ENCODE results near the gene TESMIN.

The TESMIN gene

DNA sequence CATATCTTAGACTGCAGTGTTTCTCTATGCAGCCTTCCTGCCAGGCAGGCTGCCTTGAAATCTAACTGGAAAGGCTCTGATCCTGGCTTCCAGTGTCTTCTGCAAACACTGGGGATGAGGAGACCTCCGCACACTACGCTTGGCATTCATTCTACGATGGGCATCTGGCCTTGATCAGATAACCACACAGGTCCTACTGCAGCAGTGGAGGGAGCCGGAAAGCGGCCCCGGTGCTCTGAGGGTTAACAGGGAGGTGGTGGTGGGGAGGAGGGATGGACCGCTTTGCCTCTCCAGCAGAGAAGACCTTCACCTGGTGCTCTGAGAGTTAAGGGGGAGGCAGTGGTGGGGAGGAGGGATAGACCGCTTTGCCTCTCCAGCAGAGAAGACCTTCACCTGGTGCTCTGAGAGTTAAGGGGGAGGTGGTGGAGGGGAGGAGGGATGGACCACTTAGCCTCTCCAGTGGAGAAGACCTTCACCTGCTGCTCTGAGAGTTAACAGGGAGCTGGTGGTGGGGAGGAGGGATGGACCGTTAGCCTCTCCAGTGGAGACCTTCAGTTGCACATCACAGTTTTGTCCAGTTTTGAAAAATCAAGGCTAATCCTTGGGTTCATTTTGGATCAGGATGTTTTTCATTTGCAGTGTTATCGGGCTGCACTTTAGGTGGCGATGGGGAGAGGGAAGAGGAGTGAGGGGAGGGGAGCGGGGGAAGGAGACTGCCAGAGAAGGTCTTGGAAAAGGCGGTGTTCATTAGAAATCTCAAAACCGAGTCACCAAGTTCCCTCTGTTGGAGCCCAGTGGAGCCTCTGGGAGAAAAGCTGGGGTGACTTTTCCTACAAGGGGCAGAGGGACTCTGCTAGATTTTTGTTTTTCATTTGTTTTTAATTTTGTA lies 61.3 kb downstream of the TESMIN start:
- Mint-ChIP-seq H3K27me3 (peaks cover 62 to 72% of the 10 kb centered on the region in 2 donors), H3K27ac (no peak overlapping the region), H3K4me1 (peaks cover 0 to 2% of the 10 kb centered on the region in 2 donors), H3K36me3 (peaks cover 0 to 3% of the 10 kb centered on the region in 2 donors), H3K9me3 (no peaks in the 10 kb centered on the region), H3K4me3 (no peak overlapping the region)
- DNase-seq (no peak), ATAC-seq (replicated peaks) (no peak)

DNA sequence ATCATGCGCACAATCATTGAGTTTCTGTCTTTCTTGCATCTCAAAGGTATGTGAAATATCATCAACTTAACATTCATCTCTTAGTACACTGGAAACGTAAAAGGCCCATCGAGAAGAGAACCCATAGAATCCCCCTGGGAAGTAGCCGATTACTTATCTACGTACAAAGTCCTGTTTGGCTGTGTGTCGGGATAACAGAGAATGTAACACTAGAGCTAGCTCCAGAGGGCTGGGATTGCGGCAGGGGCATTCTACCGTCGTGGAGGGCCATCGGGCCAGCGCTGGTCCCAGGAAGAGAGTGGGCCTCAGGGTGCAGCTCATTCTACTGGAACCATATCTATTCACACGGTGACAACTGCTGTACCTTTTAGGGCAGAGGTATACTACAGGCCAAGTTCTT lies 62.4 kb downstream of the TESMIN start:
- H3K27me3 Mint-ChIP-seq: peaks cover 61 to 63% of the 10 kb centered on the region in 2 donors
- no peak overlapping the region for H3K27ac Mint-ChIP-seq
- ATAC-seq (replicated peaks): no peak
- no peak overlapping the region for H3K4me3 Mint-ChIP-seq
- no peak for DNase-seq
- H3K36me3 Mint-ChIP-seq: peaks cover 0 to 3% of the 10 kb centered on the region in 2 donors
- H3K4me1 Mint-ChIP-seq: peaks cover 0 to 2% of the 10 kb centered on the region in 2 donors
- H3K9me3 Mint-ChIP-seq: no peaks in the 10 kb centered on the region

DNA sequence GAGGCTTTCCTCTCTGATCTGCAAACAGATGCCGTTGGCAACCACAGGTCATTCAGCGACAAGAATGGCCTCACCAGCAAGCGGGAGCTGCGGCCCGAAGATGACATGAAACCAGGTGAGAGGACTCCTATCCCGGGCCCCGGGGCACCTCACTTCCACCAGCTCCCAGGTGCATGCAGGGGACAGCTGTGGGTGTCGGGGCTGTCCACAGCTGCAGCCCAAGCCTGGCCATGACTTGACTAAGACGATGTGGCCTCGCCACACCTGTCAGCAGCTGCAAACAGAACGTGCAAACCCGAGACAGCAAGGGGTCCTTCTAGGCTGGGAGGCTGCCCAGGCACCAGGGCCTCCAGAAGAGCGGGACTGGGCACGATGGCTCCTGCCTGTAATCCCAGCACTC lies 63.3 kb downstream of the TESMIN start:
- no peak for ATAC-seq (replicated peaks)

DNA sequence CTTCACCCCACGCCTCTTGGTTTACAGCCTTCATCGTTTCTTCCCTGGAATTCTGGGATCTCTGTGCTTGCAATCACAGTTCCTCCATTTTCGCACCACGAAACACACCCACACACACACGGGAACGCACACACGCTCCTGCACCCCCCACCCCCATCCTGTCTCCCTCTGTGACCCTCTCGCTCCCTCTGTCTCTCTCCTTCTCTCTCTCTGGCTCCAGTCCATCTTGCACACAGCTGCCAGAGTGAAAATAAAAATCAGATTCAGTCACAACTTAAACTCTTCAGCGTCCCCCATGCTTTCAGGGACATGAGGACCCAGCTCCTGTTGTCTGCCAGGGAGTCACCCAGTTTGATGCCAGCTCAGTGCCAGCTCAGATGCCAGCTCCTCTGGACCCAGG lies 64.0 kb downstream of the TESMIN start:
- Mint-ChIP-seq H3K4me3 (no peak overlapping the region), H3K9me3 (no peaks in the 10 kb centered on the region), H3K27me3 (peaks cover 63 to 67% of the 10 kb centered on the region in 2 donors), H3K27ac (no peak overlapping the region), H3K36me3 (peaks cover 0 to 3% of the 10 kb centered on the region in 2 donors), H3K4me1 (peaks cover 0 to 2% of the 10 kb centered on the region in 2 donors)
- ATAC-seq (replicated peaks) (no peak), DNase-seq (no peak)

More for the DNA sequence above, 63.3 kb downstream of the TESMIN start:
- DNase-seq: no peak
- peaks cover 0 to 3% of the 10 kb centered on the region in 2 donors for H3K36me3 Mint-ChIP-seq
- peaks cover 60 to 64% of the 10 kb centered on the region in 2 donors for H3K27me3 Mint-ChIP-seq
- no peaks in the 10 kb centered on the region for H3K9me3 Mint-ChIP-seq
- no peak overlapping the region for H3K4me3 Mint-ChIP-seq
- H3K27ac Mint-ChIP-seq: no peak overlapping the region
- H3K4me1 Mint-ChIP-seq: peaks cover 0 to 2% of the 10 kb centered on the region in 2 donors

DNA sequence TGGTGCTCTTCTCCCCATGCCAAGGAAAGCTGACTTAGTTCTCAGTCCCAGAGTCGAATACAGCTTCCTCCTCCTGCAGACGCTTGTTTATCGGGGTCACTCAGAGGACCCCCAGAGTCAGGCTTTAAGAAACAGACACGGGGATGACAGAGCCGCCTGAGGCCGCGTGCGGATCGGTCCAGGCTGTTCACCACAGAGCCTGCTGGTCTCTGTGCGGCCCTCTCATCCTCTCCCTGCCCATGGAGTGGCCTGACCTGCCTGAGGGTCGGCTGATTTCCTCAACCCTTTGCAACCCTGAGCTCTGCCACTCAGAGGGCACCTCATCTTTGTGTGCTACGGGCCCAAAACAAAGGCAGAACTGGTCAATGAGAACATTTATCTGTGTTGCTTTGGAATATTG lies 64.8 kb downstream of the TESMIN start:
- Mint-ChIP-seq H3K27ac (no peak overlapping the region), H3K36me3 (peaks cover 0 to 3% of the 10 kb centered on the region in 2 donors), H3K4me1 (peaks cover 0 to 2% of the 10 kb centered on the region in 2 donors), H3K27me3 (peaks cover 66 to 74% of the 10 kb centered on the region in 2 donors), H3K9me3 (no peaks in the 10 kb centered on the region), H3K4me3 (no peak overlapping the region)
- ATAC-seq (replicated peaks): no peak
- DNase-seq: no peak

DNA sequence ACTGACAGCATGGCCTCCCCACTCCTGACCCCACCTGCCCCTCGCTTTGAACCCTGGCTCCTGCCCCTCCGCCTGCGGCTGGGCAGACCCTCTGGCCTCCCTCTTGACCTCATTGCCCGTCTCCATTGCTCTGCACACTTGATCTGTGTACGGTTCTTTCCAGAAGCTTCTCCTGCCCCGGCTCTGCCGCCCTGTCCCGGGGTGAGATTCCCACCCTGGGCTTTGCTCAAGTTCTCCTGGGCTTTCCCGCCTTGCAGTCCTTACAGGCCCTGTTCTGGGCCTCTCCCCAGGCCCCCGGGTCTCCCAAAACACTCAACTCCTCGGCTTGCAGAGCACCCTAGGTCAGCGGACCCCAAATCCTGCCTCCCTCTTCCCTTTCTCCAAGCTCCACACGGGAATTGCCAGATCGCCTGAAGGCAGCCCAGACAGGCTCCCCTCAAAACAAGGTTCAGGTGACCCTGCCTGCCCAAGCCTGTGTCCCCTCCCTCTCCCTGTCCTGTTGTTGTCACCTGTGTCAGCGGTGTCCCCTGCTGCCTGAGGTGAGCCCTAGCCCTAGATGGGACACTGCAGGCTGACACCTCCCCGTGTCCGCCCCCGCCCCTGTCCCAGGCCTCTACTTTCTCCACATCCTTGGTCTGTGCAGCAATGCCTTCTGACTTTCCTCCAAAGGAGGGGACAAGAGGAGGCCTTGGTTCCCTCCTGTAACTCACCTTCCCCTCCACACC lies 65.5 kb downstream of the TESMIN start:
- Mint-ChIP-seq H3K4me3 (peak overlapping the region in 1 of 2 donors; percentile 31), H3K36me3 (peaks cover 0 to 2% of the 10 kb centered on the region in 2 donors), H3K9me3 (no peaks in the 10 kb centered on the region), H3K4me1 (peaks cover 0 to 2% of the 10 kb centered on the region in 2 donors), H3K27ac (no peak overlapping the region), H3K27me3 (peaks cover 63 to 75% of the 10 kb centered on the region in 2 donors)
- ATAC-seq (replicated peaks) (no peak), DNase-seq (no peak)

DNA sequence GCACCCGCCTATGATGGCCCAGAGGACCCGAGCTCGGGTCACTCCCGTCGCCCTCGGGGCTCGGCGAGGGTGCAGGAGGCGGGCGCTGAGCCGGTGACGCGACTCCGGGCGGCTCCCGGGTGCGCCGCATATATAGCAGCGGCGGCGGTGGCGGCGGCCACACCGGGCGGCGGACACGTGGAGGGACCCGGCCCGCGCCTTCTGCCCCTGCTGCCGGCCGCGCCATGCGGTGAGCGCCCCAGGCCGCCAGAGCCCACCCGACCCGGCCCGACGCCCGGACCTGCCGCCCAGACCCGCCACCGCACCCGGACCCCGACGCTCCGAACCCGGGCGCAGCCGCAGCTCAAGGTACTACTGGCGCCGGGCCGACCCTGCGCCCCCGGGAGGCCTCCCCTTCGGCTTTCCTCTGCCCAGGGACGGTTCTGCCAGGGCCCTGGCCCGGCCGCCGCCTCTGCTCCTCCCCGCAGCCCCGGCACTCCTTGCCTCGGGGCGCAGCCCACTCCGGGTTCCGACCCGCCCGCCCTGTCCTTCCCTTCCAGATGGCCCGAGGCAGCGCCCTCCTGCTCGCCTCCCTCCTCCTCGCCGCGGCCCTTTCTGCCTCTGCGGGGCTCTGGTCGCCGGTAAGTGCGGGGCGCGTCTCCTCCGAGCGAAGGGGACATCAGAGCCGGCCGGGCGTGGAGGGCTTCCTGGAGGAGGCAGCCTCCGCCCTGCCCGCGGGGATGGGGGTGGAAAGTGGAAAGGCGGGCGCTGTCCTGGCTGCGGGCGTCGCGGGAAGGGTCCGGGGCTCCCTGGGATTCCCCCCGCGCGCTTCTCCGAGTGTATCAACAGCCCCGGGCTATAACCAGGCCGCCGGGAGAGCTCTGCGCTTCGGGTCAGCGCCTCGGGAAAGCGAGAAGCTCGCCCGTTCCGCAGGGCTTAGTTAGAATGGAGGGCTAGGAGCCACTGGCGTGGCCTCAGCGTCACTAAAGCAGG lies 66.6 kb downstream of the TESMIN start, which contains the start of gene GAL:
Gene GAL, plus strand, starts transcription at position 160 of the 972 bp plus-strand sequence. Its CDS starts 380 bp downstream, at position 540.
- Mint-ChIP-seq H3K9me3 (no peaks in the 10 kb centered on the region), H3K27me3 (peaks cover 59 to 72% of the 10 kb centered on the region in 2 donors), H3K4me3 (peak within 1 kb of the TSS in 1 of 2 donors; percentile 15), H3K27ac (no peak within 1 kb of the TSS), H3K36me3 (peaks cover 0 to 2% of the 10 kb centered on the region in 2 donors), H3K4me1 (peaks cover 0 to 2% of the 10 kb centered on the region in 2 donors)
- no peak for DNase-seq
- ATAC-seq (replicated peaks): peak; percentile 50 to 64

DNA sequence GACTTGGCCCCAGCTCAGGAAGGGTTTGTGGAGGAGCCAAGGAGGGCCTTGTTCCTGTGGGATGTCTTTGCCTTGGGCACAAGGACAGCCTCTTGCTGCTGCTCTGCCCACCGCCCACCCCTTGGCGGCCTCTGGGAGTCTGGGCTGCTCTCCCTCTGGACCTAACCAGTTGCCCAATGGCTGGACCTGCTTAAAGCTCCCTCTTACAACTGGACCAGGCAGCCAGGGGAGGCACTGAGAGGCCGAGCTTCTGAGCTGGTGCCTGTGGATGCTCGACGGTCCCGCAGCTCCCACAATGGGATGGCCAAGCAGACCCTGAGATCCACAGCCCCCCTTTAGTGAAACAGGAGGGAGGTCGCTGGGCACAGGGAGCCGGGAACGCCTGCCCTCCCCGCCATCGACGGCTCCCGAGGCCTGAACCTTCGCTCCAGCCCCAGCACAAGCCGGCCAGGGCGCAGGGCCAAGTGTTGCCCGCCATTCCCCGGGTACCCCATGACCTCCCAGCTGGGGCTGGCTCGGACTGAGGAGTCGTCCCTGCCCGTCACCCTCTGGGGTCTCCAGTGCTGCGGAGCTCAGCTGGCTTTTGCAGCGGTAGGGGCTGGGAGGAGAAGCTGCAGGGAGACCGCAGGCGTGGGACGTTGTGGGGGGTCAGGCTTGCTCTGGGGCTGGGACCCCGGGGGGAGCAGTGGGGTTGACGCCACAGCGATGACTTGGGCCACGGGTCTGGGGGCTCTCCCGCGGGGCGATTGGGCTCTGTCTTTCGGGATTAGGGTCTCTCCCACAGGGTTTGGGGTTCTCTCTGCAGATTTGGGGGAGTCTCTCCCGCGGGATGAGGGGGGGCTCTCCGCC lies 67.6 kb downstream of the TESMIN start:
- DNase-seq (no peak), ATAC-seq (replicated peaks) (no peak)
- Mint-ChIP-seq H3K27ac (no peak overlapping the region), H3K27me3 (peaks cover 55 to 71% of the 10 kb centered on the region in 2 donors), H3K36me3 (peaks cover 0 to 2% of the 10 kb centered on the region in 2 donors), H3K4me1 (peaks cover 0 to 2% of the 10 kb centered on the region in 2 donors), H3K4me3 (no peak overlapping the region), H3K9me3 (no peaks in the 10 kb centered on the region)

DNA sequence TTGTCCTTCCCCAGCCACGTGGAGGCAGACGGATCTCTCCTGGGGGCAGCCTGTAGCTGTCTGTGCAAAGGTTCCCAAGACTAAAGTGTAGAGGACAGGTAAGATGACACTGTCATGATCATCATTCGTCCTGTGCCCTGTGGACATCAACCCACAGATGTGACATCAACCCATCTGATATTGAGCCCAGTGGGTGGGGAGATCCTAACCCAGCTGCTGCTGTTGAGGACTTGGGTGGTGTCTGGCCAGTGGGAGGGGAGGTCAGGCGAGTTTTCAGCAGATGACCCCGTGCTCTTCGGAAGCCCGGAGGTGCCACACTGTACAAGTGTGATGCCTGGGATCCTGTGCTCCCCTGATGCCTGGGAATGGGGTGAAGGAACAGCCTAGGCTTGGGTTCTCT lies 68.2 kb downstream of the TESMIN start:
- H3K27me3 Mint-ChIP-seq: peaks cover 49 to 65% of the 10 kb centered on the region in 2 donors
- DNase-seq (no peak), ATAC-seq (replicated peaks) (no peak)
- H3K27ac Mint-ChIP-seq: no peak overlapping the region
- H3K36me3 Mint-ChIP-seq: peaks cover 0 to 2% of the 10 kb centered on the region in 2 donors
- H3K4me1 Mint-ChIP-seq: peaks cover 0 to 2% of the 10 kb centered on the region in 2 donors
- H3K4me3 Mint-ChIP-seq: no peak overlapping the region
- H3K9me3 Mint-ChIP-seq: no peaks in the 10 kb centered on the region

DNA sequence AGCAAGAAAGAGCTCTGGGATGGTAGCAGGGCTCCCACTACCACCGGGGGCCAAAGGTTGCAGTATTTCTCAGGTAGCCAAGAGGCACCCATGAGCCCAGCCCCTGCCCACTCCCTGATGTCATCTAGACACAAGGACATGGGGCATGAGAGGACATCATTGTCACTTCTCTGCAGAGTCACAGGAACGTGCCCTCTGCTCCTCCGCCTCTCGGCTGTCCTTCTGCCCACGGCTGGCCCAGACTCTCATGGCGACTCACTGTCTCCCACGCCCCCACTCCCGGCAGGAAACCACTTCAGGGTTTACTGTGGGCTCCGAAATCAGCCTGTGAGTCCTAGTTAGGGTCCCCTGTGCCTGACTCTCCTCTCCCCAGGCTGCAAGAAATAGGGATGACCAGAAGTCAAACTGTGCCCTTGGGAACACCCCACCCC lies 68.8 kb downstream of the TESMIN start:
- no peak overlapping the region for H3K27ac Mint-ChIP-seq
- H3K4me3 Mint-ChIP-seq: no peak overlapping the region
- DNase-seq (no peak), ATAC-seq (replicated peaks) (no peak)
- peaks cover 43 to 59% of the 10 kb centered on the region in 2 donors for H3K27me3 Mint-ChIP-seq
- no peaks in the 10 kb centered on the region for H3K9me3 Mint-ChIP-seq
- H3K4me1 Mint-ChIP-seq: peaks cover 0 to 2% of the 10 kb centered on the region in 2 donors
- H3K36me3 Mint-ChIP-seq: peaks cover 0 to 2% of the 10 kb centered on the region in 2 donors

DNA sequence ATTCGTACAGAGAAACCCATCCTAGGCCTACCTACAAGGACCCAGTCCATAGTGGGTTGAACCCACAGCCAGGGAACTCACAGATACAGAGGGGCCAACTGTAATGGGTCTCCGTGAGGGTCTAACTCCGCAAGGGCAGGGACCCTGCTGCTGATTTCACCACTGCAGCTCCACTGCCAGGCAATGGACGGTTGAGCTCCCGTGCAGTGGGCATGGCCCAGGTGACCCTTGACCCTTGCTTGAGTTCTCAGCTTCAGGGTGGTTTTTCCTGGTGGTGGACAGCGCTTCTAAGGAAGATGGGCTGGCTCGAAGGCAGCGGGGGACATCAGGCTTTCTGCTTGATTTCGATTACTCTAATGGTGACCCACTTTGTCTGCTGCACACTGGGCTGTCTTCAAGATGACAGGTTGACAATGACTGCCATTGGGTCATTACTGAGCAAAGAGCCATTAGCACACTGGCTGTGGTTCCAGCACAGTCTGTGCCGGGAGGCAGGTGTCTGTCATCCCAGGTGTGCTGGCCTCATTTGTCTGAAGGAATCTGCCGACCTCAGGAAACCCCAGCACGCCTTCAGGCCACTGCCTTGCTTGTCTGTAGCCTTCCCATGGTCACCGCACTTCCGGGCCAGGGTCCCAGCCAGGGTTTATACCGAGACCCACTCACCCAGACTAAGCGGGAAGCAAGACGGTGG lies 70.6 kb downstream of the TESMIN start:
- no peaks in the 10 kb centered on the region for H3K9me3 Mint-ChIP-seq
- H3K27me3 Mint-ChIP-seq: peaks cover 26 to 40% of the 10 kb centered on the region in 2 donors
- H3K36me3 Mint-ChIP-seq: no peaks in the 10 kb centered on the region
- ATAC-seq (replicated peaks): no peak
- no peak overlapping the region for H3K27ac Mint-ChIP-seq
- no peak for DNase-seq
- H3K4me3 Mint-ChIP-seq: no peak overlapping the region
- H3K4me1 Mint-ChIP-seq: no peaks in the 10 kb centered on the region

DNA sequence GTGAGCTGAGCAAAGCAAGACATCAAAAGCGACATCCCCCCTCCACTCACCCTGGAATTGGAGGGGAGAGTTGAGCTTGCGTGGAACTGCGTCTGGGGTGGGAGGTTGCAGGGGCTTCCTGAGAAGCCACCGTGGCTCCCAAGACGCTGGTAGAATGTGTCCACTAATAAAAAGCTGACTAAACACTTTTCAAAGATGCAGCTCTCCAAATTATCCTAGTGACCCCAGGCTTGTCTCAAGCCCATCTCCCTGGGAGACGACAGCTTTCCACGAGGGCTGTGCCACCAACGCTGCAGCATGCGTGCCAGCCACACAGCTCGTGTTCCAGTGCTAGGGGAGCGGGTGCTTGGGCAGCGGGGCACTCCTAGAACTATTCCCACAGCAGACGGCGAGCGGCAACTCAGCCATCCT lies 73.3 kb downstream of the TESMIN start:
- Mint-ChIP-seq H3K9me3 (peaks cover 0 to 1% of the 10 kb centered on the region in 2 donors), H3K36me3 (no peaks in the 10 kb centered on the region), H3K4me1 (no peaks in the 10 kb centered on the region), H3K27me3 (peaks cover 18 to 32% of the 10 kb centered on the region in 2 donors), H3K27ac (no peak overlapping the region), H3K4me3 (no peak overlapping the region)
- ATAC-seq (replicated peaks) (no peak), DNase-seq (no peak)
